ENCODE measurements around the gene ZNF532. TPM values are rescaled to one million over a fixed set of nuclear protein-coding genes. Genes with fewer than 3 reads are reported as not detected.

ZNF532 gene
- total RNA-seq, 1 donor = 42.6 TPM

- DNase-seq (ENCODE audit: low read depth) = peak; percentile 90
- H3K4me3 ChIP-seq (ENCODE audit: low read depth, low read length) = no peak overlapping the region
- TF ChIP-seq, protein P1, sequence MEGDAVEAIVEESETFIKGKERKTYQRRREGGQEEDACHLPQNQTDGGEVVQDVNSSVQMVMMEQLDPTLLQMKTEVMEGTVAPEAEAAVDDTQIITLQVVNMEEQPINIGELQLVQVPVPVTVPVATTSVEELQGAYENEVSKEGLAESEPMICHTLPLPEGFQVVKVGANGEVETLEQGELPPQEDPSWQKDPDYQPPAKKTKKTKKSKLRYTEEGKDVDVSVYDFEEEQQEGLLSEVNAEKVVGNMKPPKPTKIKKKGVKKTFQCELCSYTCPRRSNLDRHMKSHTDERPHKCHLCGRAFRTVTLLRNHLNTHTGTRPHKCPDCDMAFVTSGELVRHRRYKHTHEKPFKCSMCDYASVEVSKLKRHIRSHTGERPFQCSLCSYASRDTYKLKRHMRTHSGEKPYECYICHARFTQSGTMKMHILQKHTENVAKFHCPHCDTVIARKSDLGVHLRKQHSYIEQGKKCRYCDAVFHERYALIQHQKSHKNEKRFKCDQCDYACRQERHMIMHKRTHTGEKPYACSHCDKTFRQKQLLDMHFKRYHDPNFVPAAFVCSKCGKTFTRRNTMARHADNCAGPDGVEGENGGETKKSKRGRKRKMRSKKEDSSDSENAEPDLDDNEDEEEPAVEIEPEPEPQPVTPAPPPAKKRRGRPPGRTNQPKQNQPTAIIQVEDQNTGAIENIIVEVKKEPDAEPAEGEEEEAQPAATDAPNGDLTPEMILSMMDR (IDR thresholded peaks at IDR 0.05; ENCODE audit: insufficient read depth, low read length) = no peak
Measured at GRCh38 chr18:58858591-58859468, 5.8 kb upstream of the ZNF532 start.

DNA sequence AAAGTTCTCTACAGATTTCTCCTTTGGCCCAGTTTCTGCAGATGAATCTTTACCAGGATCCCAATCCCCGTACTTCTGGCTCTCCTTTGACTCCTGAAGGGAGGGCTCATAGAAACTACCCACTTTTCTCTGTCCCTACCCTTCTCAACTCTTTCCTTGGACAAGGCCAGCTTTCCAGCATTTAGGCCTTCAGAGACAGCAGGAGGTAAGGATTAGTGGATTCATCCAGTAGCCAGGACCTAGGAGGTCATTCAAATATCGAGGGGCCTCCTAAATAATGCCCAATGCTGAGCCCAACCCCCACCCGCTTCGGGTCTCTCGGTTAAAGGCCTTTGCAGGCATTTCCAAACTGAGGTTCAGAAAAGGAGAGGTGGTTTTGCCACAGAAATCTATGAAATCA lies 4.8 kb upstream of the ZNF532 start:
- no peak for DNase-seq (ENCODE audit: low read depth)
- TF ChIP-seq, protein P1 (IDR thresholded peaks at IDR 0.05; ENCODE audit: insufficient read depth, low read length) = no peak
- no peak overlapping the region for H3K4me3 ChIP-seq (ENCODE audit: low read depth, low read length)

- DNase-seq (ENCODE audit: low read depth) = peak; percentile 77
- H3K4me3 ChIP-seq (ENCODE audit: low read depth, low read length) = no peak overlapping the region
- TF ChIP-seq, protein P1 (IDR thresholded peaks at IDR 0.05; ENCODE audit: insufficient read depth, low read length) = no peak
Measured at GRCh38 chr18:58860747-58861231, 3.9 kb upstream of the ZNF532 start.

DNA sequence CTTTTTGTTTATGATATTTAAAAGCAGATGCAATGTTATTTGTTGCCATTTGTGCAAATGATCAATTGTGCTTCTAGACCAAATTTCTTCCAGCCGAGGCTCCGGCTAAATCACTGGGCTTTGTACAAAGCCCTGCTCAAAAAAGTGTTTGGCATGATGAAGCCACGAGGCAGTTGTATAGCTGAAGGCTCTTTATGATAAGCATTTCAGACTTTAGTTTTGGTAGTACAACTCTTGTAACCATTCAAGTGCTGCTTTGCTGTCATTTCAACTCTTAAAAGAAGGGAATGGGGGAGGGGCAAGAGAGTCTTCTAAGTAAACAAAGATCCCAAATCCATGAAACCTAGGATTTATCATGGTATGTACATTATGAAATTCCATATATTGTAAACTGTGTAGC lies 3.3 kb upstream of the ZNF532 start:
- DNase-seq (ENCODE audit: low read depth) = no peak
- TF ChIP-seq, protein P1 (IDR thresholded peaks at IDR 0.05; ENCODE audit: insufficient read depth, low read length) = no peak
- H3K4me3 ChIP-seq (ENCODE audit: low read depth, low read length) = no peak overlapping the region

- DNase-seq (ENCODE audit: low read depth) = no peak
- TF ChIP-seq, protein P1 (IDR thresholded peaks at IDR 0.05; ENCODE audit: insufficient read depth, low read length) = no peak
- no peak overlapping the region for H3K4me3 ChIP-seq (ENCODE audit: low read depth, low read length)
Measured at GRCh38 chr18:58861861-58862301, 2.8 kb upstream of the ZNF532 start.

DNA sequence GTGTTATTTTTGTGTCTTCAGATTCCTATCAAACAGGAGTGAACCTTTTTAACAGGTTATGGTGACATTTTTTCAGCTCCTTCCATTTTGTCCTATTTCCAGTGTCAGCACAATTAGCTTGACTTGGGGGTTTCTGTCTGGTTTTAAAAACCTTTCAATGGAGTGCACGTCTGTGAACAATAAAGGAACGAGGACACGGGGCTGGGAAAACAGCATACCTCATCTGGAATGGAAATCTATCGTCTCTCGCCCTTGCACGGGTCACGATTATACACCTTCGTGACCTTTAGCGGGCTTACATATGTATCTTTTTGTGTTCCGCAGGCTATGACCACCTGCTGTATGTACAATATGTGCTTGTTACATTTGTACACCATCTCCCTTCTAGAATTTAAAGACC lies 2.3 kb upstream of the ZNF532 start:
- H3K4me3 ChIP-seq (ENCODE audit: low read depth, low read length) = no peak overlapping the region
- TF ChIP-seq, protein P1 (IDR thresholded peaks at IDR 0.05; ENCODE audit: insufficient read depth, low read length) = no peak
- no peak for DNase-seq (ENCODE audit: low read depth)
